SK-N-SH treated with all-trans-retinoic acid at 6 μM for 48 hours (cell line): ENCODE measurements around the gene SLC25A36.

Source experiments
- CSDC2 ChIP-seq: fragments of 250-450 bp; sonication (Bioruptor Pico); IDR thresholded peaks from 2 replicates; pipeline ENCODE4 v1.5.0; 2020; ENCODE audit warnings: mild to moderate bottlenecking, moderate library complexity
- ESRRG ChIP-seq: fragments of 250-450 bp; sonication (Bioruptor Pico); IDR thresholded peaks from 2 replicates; pipeline ENCODE4 v1.6.1; 2021; ENCODE audit warnings: mild to moderate bottlenecking
- PATZ1 ChIP-seq: fragments of 250-450 bp; sonication (Bioruptor Pico); IDR thresholded peaks from 2 replicates; pipeline ENCODE4 v1.8.0; 2020; ENCODE audit warnings: mild to moderate bottlenecking, moderate library complexity, borderline replicate concordance
- RARB ChIP-seq: fragments of 250-450 bp; sonication (Bioruptor Pico); IDR thresholded peaks from 2 replicates; pipeline ENCODE4 v1.8.0; 2021; ENCODE audit warnings: mild to moderate bottlenecking, moderate library complexity
- SNAI2 ChIP-seq: fragments of 250-450 bp; sonication (Bioruptor Pico); IDR thresholded peaks from 2 replicates; pipeline ENCODE4 v1.5.0; 2020; ENCODE audit warnings: mild to moderate bottlenecking, moderate library complexity
- TSHZ2 ChIP-seq: fragments of 250-450 bp; sonication (Bioruptor Pico); IDR thresholded peaks from 2 replicates; pipeline ENCODE4 v1.5.0; 2020; ENCODE audit warnings: mild to moderate bottlenecking, moderate library complexity
- ZC3H10 ChIP-seq: fragments of 250-450 bp; sonication (Bioruptor Pico); IDR thresholded peaks from 2 replicates; pipeline ENCODE4 v1.5.1; 2021; ENCODE audit warnings: mild to moderate bottlenecking, moderate library complexity
- ZFP30 ChIP-seq: fragments of 450-650 bp; formaldehyde crosslinking; IDR thresholded peaks from 2 replicates; pipeline ENCODE4 v1.5.0; 2022; ENCODE audit warnings: mild to moderate bottlenecking, moderate library complexity
- ZNF70 ChIP-seq: fragments of 450-650 bp; formaldehyde crosslinking; IDR thresholded peaks from 2 replicates; pipeline ENCODE4 v1.5.0; 2020; ENCODE audit warnings: mild to moderate bottlenecking, moderate library complexity
- TF ChIP-seq, protein P1 (sequence below): fragments of 250-450 bp; sonication (Bioruptor Pico); IDR thresholded peaks from 2 replicates; pipeline ENCODE4 v1.8.0; 2021; ENCODE audit warnings: low read depth, mild to moderate bottlenecking, moderate library complexity, borderline replicate concordance
- TF ChIP-seq, protein P2 (sequence below): fragments of 250-450 bp; sonication (Bioruptor Pico); IDR thresholded peaks from 2 replicates; pipeline ENCODE4 v1.5.1; 2020; ENCODE audit warnings: low read depth, mild to moderate bottlenecking, moderate library complexity

DNA sequence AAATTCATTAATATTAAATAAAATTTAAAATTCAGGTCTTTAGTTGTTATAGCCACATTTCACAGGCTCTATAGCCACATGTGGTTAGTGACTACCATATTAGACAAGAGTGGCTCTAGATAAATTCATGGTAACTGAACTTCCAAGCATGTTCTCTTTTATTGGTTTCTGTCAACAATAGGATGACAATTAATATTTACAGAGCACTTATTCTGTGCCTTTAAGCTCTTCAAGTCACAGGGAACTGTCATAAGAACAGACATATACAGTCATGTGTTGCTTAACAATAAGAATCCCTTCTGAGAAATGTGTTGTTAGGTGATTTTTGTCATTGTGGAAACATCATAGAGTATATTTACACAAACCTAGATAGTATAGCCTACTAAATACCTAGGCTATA, 38.8 kb upstream of the SLC25A36 start:
- TF ChIP-seq SNAI2 = no peak
- no peak for TF ChIP-seq PATZ1 (CRISPR knock-in tag)
- no peak for TF ChIP-seq TSHZ2 (CRISPR knock-in tag)
- TF ChIP-seq ESRRG (CRISPR knock-in tag) = no peak
- no peak for TF ChIP-seq ZFP30 (CRISPR knock-in tag)
- TF ChIP-seq, protein P1, sequence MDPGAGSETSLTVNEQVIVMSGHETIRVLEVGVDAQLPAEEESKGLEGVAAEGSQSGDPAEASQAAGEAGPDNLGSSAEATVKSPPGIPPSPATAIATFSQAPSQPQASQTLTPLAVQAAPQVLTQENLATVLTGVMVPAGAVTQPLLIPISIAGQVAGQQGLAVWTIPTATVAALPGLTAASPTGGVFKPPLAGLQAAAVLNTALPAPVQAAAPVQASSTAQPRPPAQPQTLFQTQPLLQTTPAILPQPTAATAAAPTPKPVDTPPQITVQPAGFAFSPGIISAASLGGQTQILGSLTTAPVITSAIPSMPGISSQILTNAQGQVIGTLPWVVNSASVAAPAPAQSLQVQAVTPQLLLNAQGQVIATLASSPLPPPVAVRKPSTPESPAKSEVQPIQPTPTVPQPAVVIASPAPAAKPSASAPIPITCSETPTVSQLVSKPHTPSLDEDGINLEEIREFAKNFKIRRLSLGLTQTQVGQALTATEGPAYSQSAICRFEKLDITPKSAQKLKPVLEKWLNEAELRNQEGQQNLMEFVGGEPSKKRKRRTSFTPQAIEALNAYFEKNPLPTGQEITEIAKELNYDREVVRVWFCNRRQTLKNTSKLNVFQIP (CRISPR knock-in tag) = no peak
- no peak for TF ChIP-seq ZNF70
- TF ChIP-seq, protein P2, sequence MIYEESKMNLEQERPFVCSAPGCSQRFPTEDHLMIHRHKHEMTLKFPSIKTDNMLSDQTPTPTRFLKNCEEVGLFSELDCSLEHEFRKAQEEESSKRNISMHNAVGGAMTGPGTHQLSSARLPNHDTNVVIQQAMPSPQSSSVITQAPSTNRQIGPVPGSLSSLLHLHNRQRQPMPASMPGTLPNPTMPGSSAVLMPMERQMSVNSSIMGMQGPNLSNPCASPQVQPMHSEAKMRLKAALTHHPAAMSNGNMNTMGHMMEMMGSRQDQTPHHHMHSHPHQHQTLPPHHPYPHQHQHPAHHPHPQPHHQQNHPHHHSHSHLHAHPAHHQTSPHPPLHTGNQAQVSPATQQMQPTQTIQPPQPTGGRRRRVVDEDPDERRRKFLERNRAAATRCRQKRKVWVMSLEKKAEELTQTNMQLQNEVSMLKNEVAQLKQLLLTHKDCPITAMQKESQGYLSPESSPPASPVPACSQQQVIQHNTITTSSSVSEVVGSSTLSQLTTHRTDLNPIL (CRISPR knock-in tag) = no peak
- no peak for TF ChIP-seq RARB (CRISPR knock-in tag)
- TF ChIP-seq CSDC2 (CRISPR knock-in tag) = no peak
- no peak for TF ChIP-seq ZC3H10 (CRISPR knock-in tag)
